Erythroblast (primary cell): ENCODE measurements around the gene NPPB.

Source experiments
- GATA1 ChIP-seq: IDR thresholded peaks from 2 replicates; pipeline ENCODE4 v1.6.1; 2011; ENCODE audit warnings: low read depth, mild to moderate bottlenecking, control low read depth, low read length, moderate library complexity
- POLR2A ChIP-seq: IDR thresholded peaks from 2 replicates; pipeline ENCODE4 v1.6.1; 2011; ENCODE audit warnings: mild to moderate bottlenecking, low read length

- TF ChIP-seq POLR2A, result no peak
- TF ChIP-seq GATA1, result no peak
Measured at GRCh38 chr1:11858613-11858967, at the start of gene NPPB.
